NCI-H510A treated with DMSO at 0.1 percent for 48 hours (cell line): ENCODE results near the gene APOL6.
"Not testable (repeated sequence)": the region's sequence is repeated elsewhere in the genome, so short reads cannot be mapped to it uniquely, and the experiment has no call there.

Experiments used
- DNase-seq: peaks from one replicate; lab custom pipeline; 2025; lab: John Stamatoyannopoulos, UW

Gene APOL6

GRCh38 chr22:35679492-35679891 is 31.2 kb downstream of the APOL6 start:
- not testable (repeated sequence) for DNase-seq

DNA sequence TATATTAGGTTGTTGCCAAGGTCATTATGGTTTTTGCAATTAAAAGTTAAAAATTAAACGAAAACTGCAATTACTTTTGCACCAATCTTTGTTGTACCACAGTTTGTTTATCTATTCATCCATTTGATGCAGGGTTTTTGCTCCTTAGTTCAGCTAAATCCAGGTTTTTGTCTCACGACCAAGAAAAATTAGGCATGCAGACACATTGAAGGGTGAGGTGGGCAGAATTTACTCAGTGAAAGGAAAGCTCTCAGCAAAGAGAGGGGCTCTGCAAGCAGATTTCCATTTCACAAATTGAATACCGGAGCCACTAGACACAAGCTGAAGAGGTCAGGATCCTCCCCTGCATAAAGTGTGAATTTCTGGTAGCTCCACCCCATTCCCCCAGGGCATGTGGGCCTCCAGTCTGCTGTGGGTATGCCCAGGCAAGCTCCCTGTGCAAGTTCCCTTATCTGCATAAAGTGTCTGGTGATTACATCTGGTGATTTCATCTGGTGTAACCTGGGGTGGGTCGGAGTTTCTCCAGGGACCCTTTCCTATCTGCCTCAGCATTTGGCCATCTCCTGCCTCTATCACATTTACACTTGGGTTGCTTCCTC is 33.3 kb downstream of the APOL6 start:
- DNase-seq, result no peak

DNA sequence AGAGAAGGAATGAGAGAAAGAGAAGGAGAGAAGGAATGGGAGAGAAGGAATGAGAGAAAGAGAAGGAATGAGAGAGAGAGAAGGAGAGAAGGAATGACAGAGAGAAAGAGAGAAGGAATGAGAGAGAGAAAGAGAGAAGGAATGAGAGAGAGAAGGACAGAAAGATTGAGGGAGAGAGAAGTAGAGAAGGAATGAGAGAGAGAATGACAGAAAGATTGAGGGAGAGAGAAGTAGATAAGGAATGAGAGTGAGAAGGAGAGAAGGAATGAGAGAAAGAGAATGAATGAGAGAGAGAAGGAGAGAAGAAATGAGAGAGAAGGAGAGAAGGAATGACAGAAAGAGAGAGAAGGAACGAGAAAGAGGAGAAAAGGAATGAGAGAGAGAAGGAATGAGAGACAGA is 35.3 kb downstream of the APOL6 start:
- no peak for DNase-seq

DNA sequence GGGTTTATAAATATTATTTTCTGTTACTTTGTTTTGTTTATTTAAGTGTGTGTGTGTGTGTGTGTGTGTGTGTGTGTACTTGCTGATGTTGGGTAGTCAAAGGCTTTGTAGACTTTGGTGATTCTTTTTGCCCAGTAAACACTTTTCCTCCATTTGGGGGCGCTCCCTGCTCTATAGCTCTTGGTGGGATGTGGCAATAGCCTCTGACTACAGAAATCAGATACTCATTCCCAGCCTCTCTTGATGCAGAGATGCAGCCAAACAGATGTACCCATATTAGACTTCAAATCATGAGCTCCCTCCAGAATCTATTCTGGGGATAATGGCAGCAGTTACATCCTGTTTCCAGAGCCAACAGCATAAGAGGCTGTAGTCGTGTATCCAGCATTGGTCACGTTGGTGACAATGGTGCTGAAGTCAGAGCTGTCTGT is 36.0 kb downstream of the APOL6 start:
- no peak for DNase-seq

DNA sequence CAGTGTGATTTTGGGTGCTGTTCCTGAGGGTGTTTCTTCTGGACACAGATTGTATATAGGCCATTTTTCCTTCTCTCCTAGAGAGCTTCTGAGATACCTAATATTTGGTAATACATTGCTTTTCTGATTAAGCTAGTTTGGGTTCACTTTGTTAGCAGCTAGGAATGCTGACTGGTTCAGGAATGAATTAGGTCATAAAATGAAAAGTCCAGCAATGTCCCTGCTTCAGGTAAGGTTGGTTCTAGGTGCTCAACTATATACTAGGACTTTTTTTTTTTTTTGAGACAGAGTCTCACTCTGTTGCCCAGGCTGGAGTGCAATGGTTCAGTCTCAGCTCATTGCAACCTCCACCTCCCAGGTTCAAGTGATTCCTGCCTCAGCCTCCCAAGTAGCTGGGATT is 36.5 kb downstream of the APOL6 start:
- DNase-seq, result no peak

DNA sequence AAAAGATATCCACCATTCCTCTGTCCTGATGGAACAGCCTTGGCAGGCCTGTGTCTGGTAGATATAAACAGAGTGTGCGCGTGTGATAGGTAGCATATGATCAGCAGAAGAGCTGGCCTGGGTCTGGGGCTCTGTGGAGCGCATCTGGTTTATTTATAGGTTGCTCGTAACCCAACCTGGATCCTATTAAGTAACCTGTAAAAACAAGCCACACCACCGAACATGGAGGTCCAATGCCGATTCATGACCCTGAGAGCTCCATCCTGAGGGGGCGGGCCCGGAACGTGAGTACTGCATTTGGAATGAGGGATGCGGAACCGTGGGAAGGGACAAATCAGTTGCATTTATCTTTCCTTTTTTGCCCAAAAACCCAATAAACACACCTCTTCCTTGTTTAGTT is 37.5 kb downstream of the APOL6 start:
- no peak for DNase-seq

DNA sequence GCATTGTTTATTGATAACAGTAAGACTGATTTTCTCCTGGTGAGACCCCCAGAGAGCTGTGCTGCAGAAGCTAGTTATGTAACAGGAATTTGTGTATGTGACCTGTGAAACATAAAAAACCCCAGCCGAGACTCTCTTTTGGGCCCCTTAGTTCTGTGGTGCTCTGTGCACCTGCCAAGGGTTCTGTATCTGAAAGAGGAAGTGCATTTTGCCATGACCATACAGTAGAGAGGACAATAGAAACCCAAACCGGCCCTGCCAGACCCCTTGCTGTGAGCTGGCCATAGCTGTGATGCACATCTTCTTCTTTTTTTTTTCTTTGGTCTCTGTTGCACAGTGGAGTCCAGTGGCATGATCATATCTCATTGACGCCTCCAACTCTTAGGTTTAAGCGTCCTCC is 38.1 kb downstream of the APOL6 start:
- no peak for DNase-seq

DNA sequence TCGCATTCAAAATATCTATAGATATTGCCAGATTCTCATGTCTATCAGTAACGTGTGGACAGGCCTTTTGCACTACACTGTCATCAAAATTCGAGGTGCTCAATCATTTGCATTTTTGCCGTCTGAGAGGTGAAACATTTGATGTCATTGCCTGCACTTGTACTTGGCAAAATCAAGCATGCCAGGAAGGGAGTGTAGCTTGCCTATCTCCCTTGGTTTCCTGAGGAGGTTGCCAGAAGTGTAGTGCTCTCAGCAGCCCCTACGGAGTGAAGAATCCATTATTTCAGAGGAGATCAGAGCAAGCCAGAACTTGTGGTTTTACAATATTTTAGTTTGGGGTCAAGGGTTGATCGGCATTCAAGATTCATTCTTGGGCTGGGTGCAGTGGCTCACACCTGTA is 39.2 kb downstream of the APOL6 start:
- DNase-seq, result no peak

GRCh38 chr22:35688913-35689675 is 40.8 kb downstream of the APOL6 start:
- DNase-seq, result no peak

DNA sequence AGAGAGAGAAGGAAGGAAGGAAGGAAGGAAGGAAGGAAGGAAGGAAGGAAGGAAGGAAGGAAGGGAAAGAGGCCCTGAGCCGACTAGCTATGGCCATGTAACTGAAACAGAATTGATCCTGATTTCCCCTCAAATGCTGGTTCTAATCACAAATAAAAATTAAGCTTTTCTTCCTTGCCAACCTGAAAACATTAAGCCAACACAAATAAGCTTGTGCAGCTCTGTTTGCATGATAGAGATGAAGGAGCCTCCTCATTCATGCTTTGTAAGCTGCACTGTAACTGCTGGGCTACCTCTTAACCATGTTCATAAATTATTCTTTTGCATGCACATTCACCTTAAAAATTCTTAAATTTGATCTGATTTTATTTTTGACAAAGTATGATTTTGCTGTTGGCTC is 41.8 kb downstream of the APOL6 start:
- no peak for DNase-seq

GRCh38 chr22:35695202-35695601 is 47.0 kb downstream of the APOL6 start:
- no peak for DNase-seq

DNA sequence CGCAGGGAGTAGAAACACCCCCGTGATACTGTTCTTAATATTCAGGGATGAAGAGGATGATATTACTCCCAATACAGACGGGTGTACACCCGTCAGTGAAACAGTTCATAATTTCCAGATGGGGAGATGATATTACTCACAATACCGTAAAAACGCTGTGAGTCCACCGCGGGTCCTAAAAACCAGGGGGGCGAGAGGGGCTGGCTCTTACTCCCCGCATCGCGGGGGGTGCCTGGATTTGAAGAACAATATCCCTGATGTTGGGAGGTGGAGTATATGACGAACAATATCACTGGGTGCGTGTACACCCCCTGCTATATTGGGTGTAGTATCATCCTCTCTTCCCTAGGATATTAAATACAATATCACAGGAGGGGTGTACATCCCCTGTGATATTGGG is 48.9 kb downstream of the APOL6 start:
- DNase-seq, result no peak

DNA sequence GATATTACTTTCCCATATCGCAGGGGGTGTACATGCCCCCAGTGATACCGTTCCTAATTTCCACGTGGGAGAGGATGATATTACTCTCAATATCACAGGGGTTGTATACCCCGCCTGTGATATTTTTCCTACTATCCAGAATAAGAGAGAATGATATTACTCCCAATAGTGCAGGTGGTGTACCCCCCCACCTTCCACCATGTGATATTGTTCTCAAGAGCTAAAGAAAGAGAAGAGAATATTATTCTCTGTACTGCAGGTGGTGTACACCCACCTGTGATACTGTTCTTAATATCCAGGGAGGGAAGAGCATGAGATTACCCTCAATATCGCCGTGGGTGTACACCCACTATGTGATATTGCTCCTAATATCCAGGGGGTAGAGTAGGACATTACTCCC is 51.6 kb downstream of the APOL6 start:
- DNase-seq, result not testable (repeated sequence)

DNA sequence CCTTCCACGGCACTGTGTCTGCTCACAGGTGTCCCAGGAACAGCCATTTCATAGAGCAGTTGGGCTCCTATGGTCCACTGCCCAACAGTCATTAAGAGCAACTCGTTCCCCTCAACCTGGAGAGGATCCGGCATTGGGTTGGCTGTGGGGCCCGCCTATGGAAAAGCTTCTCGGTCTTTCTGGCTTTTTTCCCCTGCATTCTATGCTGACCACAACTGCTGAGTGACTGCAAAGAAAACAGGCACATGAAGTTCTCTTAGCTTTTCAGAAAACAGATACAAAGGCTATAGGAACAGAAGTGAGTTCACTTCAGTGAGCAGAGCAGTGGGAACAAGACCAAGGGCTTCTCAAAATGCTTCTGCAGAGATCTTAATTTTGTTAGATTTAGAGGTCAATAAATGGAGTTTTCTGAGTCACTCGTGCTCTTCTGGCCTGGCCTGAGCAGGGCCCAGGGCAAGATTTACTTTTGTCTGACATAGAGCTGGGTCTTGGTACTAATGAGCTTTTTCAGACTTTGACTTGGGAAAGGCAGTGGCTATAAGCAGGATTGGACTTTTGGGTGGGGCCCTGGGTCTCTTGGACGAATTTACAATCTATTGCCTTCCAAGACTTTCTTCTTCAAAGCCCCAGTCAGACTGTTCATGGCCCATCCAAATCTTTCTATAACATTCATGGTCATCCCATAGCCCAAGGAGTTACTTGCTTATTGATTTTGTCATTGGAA is 55.8 kb downstream of the APOL6 start:
- no peak for DNase-seq

GRCh38 chr22:35705141-35705540 is 56.9 kb downstream of the APOL6 start:
- no peak for DNase-seq

GRCh38 chr22:35708453-35708852 is 60.2 kb downstream of the APOL6 start:
- DNase-seq, result no peak

DNA sequence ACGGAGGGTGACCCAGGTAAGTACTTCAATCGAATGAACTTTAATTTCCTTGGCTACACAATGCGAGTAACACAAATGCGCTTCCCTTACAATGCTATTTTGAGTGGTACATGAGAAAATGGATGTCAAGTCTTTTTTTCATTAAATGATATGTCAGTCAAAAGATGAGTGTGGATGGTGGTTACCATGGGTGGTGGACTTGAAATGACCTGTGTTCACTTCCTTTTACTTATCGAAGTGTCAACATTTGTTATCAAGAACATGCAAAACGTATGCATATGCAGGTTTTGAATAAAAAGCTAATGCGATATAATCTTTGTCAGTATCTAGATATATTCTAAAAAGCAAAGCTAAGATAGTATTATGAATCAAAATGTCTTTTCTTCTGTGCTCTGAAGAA is 60.7 kb downstream of the APOL6 start:
- DNase-seq, result no peak

GRCh38 chr22:35711336-35711735 is 63.1 kb downstream of the APOL6 start:
- no peak for DNase-seq

DNA sequence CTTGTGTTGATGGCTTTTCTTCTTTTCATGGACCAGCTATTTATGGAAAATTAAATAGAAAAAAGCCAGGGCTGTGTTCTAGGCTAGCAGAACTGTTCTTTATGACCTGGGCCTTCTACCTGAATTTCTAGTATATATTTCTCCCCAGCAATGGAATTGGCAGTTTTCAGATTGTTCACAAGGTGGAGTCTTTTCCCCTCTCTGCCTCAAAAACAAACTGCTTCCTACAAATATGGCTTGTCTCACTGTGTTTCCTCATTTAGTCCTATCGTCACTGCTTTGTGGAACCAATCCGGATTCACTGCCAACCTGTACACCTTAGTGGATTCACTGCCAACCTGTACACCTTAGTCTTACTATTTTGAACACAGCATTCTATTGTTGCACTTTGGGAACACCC is 64.4 kb downstream of the APOL6 start:
- DNase-seq, result no peak

GRCh38 chr22:35717572-35717971 is 69.3 kb downstream of the APOL6 start, which contains the start of gene APOL5:
APOL5 (plus strand) TSS chr22:35717872; CDS start chr22:35717872, 0 bp downstream.
- DNase-seq, result no peak
